ENCODE data around the gene VPS29.

- no peak for TF ChIP-seq CTCF (conservative IDR thresholded peaks at IDR 0.05; ENCODE audit: low read depth in 2 of 2)
- TF ChIP-seq EZH2 (IDR thresholded peaks at IDR 0.05; ENCODE audit: low read depth, unreplicated experiment): no peak
Measured at GRCh38 chr12:110503432-110503831, 1.5 kb upstream of the VPS29 start.
